Middle frontal gyrus (tissue), 1 donor: ENCODE measurements around the gene SNX7.

Experiments used
- DNase-seq: peaks from one replicate; pipeline ENCODE4 v3.0.0-alpha.2; 2015; ENCODE audit warnings: low spot score; ENCODE audit errors: extremely low spot score

Gene SNX7

GRCh38 chr1:98697781-98698180, 36.3 kb downstream of the SNX7 start:
- no peak for DNase-seq

GRCh38 chr1:98698625-98699024, 37.1 kb downstream of the SNX7 start:
- DNase-seq: no peak

- DNase-seq: no peak
Measured at GRCh38 chr1:98700228-98700627, 38.7 kb downstream of the SNX7 start.

- no peak for DNase-seq
Measured at GRCh38 chr1:98702976-98703375, 41.5 kb downstream of the SNX7 start.

GRCh38 chr1:98704474-98704873, 43.0 kb downstream of the SNX7 start:
- DNase-seq: peak; percentile 58

GRCh38 chr1:98704971-98705370, 43.5 kb downstream of the SNX7 start:
- no peak for DNase-seq

- DNase-seq: no peak
Measured at GRCh38 chr1:98705591-98705990, 44.1 kb downstream of the SNX7 start.

GRCh38 chr1:98706173-98706843, 44.8 kb downstream of the SNX7 start:
- DNase-seq: no peak

- no peak for DNase-seq
Measured at GRCh38 chr1:98707556-98707955, 46.0 kb downstream of the SNX7 start.

- DNase-seq: no peak
Measured at GRCh38 chr1:98709906-98710305, 48.4 kb downstream of the SNX7 start.

GRCh38 chr1:98723574-98723973, 62.1 kb downstream of the SNX7 start:
- DNase-seq: no peak

- no peak for DNase-seq
Measured at GRCh38 chr1:98732985-98733781, 71.7 kb downstream of the SNX7 start.

GRCh38 chr1:98733782-98734112, 72.2 kb downstream of the SNX7 start:
- DNase-seq: no peak

GRCh38 chr1:98735756-98736155, 74.2 kb downstream of the SNX7 start:
- DNase-seq: no peak

GRCh38 chr1:98737835-98738234, 76.3 kb downstream of the SNX7 start:
- DNase-seq: no peak

GRCh38 chr1:98739762-98740161, 78.2 kb downstream of the SNX7 start:
- DNase-seq: no peak

- DNase-seq: no peak
Measured at GRCh38 chr1:98741164-98741563, 79.6 kb downstream of the SNX7 start.

- DNase-seq: peak; percentile 9
Measured at GRCh38 chr1:98749152-98749756, 87.7 kb downstream of the SNX7 start.

GRCh38 chr1:98754176-98754575, 92.7 kb downstream of the SNX7 start:
- DNase-seq: no peak

GRCh38 chr1:98761219-98761865, 99.8 kb downstream of the SNX7 start:
- DNase-seq: no peak

GRCh38 chr1:98763488-98764150, 102.1 kb downstream of the SNX7 start:
- no peak for DNase-seq

- no peak for DNase-seq
Measured at GRCh38 chr1:98764485-98764884, 103.0 kb downstream of the SNX7 start.
